HG03045 (cell line): ENCODE results near the gene KATNAL1.
A peak's percentile ranks its signal among the peaks of the same experiment; 100 is the strongest.

Source experiments
- ATAC-seq: cut with Tn5 transposase; IDR thresholded peaks from one replicate; pipeline ENCODE4 v1.9.1; 2021; ENCODE audit warnings: mild to moderate bottlenecking, moderate library complexity; ENCODE audit not compliant: unreplicated experiment

Gene KATNAL1

GRCh38 chr13:30307194-30307970 is at the start of gene KATNAL1:
Gene KATNAL1, minus strand, starts transcription at chr13:30307551. Its CDS starts 23,774 bp downstream, at chr13:30283777.
- peak; percentile 57 for ATAC-seq

- no peak for ATAC-seq
Measured at GRCh38 chr13:30355839-30356238, 48.5 kb upstream of the KATNAL1 start.

- ATAC-seq: no peak
Measured at GRCh38 chr13:30355384-30355699, 48.0 kb upstream of the KATNAL1 start.

DNA sequence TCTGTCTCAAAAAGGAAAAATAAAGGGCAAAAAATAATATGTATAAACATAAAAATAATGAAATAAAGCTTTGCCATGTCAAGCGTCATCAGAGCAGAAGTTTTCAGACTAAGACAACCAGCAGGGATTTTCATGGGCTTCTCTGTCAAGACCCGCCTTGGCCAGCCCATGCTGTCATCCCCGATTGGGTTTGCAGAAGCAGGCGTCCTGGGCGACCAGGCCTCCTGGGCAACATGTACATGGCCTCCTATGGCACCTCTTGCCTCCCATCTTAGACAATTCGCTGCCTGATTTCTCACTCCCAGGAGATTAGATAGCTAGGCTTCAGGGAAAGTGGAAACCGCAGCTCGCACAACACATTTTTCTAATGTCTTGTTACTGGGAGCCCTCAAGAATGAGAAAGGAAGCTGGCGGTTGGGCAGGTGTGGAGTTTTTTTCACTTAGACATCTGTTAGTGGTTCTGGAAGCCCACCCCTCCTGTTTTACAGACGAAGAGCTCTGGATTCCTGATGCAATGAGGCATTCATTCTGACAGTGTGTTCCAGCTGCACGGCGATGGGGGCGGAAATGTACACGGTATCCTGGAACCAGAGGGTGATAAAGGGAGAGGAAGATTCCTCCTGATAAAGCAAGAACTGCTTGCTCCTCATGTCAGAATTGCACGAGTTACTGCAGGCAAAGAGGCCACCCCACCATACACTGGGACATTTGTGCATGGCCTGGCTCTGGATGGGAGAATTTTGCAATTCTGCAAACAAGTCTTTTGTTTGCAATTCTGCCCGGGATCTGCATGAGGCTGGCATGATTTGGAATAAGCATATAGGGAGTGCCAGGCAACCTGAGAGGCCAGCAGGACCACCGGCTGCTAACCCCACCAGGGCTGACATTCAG is 47.4 kb upstream of the KATNAL1 start:
- ATAC-seq: no peak

GRCh38 chr13:30353471-30354215 is 46.3 kb upstream of the KATNAL1 start:
- ATAC-seq: no peak

DNA sequence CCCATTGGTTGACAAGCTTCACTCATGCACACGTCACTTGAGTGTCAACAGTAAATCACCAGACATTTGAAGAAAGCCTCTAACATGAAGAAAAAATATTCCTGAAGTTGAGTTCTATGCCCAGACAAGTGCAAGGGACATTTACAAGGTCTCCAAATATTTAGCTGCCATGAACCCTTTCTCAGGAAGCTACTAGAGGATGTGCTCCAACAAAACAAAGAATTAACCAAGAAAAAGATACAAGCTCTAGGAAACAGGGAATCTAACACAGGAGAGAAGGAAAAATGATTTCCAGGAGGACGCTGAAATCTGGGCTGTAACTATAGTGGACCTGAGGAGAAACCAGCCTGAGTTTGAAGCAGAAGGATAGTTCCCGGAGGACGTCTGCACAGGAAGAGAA is 45.7 kb upstream of the KATNAL1 start:
- ATAC-seq: no peak

GRCh38 chr13:30352121-30352520 is 44.8 kb upstream of the KATNAL1 start:
- ATAC-seq: no peak

- no peak for ATAC-seq
Measured at GRCh38 chr13:30346789-30347167, 39.4 kb upstream of the KATNAL1 start.

DNA sequence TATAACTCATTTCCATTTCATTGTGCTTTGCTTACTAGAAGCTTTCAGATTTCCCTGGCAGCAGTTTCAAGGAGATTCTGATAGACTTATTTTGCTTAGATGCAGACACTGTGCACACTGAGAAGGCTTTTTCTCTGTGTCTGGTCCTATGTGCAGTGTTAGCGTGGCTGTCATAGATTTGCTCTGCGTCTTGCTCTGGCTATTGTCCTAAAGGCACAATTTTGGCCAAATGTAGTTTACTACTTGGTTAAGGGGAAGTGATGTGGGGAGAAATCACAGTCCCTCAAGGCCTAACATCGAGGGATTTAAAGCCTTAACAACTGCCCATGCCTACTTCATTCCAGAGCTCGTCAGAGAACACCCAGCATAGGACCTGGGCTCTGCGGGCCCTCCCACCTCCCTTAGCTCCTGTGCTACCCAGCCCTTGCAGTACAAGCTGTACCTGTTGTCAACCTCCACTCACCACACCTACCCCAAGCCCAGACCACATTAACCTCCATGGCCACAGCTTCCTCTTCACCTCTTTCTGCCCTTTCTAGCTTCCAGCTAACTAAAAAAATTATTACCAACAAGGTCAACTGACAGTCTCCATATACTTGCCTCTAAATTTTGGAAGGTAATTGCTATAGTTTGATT is 38.9 kb upstream of the KATNAL1 start:
- ATAC-seq: no peak

DNA sequence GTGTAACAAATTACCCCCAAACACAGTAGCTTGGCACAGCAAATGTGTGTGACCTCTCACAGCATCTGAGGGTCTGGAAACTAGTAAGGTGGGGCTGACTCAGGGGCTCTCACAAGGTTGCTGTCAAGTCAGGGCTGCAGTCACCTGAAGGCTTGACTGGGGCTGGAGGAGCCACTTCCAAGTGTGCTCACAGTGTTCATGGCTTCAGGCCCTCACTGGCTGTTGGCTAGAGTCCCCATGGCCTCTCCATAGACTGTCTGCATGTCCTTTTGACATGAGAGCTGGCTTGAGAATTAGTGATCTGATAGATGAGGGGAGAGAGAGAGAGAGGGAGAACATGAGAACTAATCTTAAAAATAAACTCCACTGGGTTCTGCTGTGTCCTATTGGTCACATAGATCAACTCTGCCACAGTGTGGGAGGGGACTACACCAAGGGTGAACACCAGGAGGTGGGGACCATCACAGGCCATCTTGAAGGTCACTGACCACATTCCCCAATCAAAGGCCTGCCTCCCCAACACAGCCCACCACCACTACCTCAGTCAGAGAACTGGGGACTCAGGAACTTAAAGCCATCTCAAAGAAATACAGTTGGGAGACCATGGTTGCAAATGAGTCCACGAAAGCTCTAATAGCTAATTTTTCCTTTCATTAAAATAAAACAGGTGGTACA is 38.2 kb upstream of the KATNAL1 start:
- no peak for ATAC-seq

DNA sequence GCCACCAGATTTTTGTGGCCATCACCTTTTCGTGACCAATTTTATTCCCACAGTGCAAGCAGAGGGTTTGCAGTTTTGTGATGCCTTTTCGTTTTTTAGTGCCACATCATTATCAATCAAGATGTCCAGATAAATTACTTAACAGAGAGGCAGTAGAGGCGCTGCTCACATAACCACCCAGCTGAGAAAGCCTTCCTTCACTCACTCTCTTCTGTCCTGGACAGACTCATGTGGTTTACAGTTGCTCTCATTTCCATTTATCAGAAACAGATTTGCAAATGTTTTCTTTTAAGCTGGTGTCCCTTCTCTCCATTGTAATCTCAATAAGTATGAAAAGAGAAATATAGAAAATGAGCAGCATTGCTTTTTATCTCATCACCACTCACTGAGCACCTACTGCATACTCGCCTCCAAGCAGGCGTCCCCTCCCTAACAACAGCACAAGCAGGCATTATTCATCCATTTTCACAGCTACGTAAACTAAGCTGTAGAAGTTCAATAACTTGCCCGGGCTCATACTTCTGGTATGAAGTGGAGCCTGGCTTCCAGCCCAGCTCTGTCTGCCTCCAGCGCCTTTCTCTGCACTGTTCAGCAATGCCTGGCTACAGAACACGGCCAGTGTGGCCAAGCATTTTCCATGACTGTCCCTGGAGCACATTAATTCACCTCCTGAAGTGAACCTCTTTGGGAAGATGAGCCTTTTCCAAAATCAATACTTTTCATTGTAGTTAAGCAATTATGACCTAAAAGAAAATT is 34.6 kb upstream of the KATNAL1 start:
- ATAC-seq: no peak

DNA sequence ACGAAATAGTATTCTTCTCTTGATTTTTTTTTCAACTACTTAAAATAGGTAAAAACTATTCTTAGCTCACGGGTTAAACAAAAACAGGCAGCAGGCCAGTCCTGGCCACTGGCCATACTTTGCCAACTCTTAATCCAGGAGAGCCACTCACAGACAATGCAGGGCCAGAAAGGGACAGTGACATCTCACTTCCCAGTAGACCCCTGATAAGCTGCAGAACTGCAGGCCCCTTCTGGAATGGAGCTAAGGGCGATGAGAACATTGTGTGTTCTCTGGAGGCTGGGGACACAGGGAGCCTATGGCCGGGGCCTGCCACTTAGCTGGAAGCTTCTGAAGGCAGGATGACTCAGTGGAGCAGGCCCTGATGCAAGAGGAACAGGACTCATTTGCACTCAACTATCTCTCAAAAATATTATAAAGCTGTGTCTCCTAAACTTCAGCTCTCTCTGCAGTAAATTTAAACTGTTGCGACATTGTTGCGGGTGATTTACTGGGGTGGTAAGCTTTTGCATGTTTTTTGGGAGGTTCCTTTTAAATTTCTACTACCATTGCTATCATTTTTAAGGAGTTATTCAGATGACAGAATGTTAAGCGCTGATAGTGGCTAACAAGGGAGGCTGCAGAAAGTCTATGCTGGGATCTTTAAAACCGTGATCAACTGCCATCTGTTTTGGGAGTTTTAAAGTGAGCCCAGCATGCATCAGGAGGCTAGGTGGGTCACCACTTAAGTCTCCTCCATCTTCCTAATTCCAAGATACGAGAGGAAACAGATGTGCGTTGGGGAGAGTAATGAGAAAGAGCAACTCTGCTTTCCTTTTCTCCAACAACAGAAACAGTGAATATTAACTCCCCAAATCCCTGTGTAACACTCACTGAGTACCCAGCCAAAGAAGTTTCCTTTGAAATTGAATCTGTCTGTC is 33.2 kb upstream of the KATNAL1 start:
- ATAC-seq: no peak

- ATAC-seq: no peak
Measured at GRCh38 chr13:30339738-30340330, 32.5 kb upstream of the KATNAL1 start.

- no peak for ATAC-seq
Measured at GRCh38 chr13:30338952-30339351, 31.6 kb upstream of the KATNAL1 start.

DNA sequence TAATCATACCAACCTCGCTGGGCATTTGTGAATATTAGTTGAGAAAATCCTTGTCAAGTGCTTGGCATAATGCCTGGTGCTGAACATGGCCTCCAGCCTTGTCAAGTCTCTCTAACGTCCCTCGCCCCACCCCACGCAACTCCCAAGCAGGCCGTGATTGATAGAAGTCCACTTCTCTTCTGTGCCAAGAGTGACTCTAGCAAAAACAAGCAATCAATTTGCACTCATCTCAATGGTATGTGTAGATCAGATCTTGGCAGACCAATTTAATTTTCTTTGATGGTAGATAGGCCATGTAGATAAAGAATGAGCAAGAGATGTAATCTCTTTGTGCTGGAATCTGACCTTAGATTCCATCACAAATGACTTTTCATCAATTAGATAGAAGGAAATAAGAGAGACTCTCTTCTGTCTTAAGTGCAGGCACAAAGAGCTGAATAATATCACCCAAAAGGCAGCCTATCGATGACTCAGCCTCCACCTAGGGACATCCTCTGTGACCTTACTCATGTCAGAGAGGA is 31.0 kb upstream of the KATNAL1 start:
- ATAC-seq: no peak

- no peak for ATAC-seq
Measured at GRCh38 chr13:30337061-30337610, 29.8 kb upstream of the KATNAL1 start.

- no peak for ATAC-seq
Measured at GRCh38 chr13:30334663-30335386, 27.5 kb upstream of the KATNAL1 start.
